ENCODE data around the gene GPR156. TPM values are rescaled to one million over a fixed set of nuclear protein-coding genes. Genes with fewer than 3 reads are reported as not detected.

GPR156 gene
- total RNA-seq, 2 donors from 2014 or later = 0.46 to 3.0 TPM

DNA sequence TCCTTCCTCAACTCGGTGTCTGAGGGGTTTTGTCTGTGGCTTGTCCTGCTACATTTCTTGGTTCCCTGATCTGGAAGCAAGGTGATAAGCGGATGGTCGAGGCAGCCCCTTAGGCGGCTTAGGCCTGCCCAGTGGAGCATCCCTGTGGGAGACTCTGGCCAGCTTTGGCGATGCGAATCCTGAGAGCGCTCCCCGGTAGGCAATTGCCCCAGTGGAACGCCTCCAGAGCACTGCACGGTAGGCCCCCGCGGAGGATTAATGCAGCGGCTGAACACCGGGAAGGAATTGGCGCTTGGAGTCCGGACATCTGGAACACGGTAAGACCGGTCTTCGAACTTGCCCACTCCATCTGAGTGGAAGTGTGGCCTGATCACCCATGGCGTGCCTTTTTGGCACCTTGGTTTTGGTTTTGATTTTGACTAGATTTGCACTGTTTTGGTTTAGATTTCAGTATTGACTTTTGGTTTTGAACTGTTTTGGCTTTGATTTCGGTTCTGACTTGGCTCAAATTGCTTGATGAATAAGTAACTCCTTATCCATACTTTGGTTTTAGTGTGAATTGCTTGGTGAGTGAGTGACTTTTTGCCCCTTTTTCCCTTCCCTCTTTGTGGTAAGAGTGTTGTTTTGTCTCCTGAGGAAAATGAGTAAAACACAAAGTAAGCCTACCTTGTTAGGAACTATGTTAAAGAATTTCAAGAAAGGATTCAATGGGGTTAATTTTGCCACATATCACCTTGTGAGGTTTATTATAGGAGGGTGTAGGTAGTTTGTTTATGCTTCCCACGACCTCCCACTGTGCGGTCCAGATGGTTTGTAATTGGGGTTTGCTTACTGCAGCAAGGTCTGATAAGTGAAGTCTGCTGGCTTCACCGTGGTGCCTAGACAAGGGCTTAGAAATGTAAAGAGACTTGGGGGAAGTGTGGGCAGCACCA lies 27.1 kb upstream of the GPR156 start:
- intact Hi-C loops (cut with DNase I) = no loop called here
- TF ChIP-seq, protein P1, sequence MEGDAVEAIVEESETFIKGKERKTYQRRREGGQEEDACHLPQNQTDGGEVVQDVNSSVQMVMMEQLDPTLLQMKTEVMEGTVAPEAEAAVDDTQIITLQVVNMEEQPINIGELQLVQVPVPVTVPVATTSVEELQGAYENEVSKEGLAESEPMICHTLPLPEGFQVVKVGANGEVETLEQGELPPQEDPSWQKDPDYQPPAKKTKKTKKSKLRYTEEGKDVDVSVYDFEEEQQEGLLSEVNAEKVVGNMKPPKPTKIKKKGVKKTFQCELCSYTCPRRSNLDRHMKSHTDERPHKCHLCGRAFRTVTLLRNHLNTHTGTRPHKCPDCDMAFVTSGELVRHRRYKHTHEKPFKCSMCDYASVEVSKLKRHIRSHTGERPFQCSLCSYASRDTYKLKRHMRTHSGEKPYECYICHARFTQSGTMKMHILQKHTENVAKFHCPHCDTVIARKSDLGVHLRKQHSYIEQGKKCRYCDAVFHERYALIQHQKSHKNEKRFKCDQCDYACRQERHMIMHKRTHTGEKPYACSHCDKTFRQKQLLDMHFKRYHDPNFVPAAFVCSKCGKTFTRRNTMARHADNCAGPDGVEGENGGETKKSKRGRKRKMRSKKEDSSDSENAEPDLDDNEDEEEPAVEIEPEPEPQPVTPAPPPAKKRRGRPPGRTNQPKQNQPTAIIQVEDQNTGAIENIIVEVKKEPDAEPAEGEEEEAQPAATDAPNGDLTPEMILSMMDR (IDR thresholded peaks at IDR 0.05) = no peak
- TF ChIP-seq POLR2A (IDR thresholded peaks at IDR 0.05) (no peak), POLR2AphosphoS5 (IDR thresholded peaks at IDR 0.05) (no peak)
- no peak for DNase-seq (ENCODE audit: low spot score)
- H3K27ac ChIP-seq = no peak overlapping the region
- H3K36me3 ChIP-seq = no peaks in the 10 kb centered on the region
- no peaks in the 10 kb centered on the region for H3K4me1 ChIP-seq (replicated peaks)
- no peaks in the 10 kb centered on the region for H3K27me3 ChIP-seq (replicated peaks; ENCODE audit: insufficient read depth)
- WGBS = 92% methylated on average over 24 of the region's 24 CpGs
- H3K9me3 ChIP-seq = no peaks in the 10 kb centered on the region
- no peak overlapping the region for H3K4me3 ChIP-seq

DNA sequence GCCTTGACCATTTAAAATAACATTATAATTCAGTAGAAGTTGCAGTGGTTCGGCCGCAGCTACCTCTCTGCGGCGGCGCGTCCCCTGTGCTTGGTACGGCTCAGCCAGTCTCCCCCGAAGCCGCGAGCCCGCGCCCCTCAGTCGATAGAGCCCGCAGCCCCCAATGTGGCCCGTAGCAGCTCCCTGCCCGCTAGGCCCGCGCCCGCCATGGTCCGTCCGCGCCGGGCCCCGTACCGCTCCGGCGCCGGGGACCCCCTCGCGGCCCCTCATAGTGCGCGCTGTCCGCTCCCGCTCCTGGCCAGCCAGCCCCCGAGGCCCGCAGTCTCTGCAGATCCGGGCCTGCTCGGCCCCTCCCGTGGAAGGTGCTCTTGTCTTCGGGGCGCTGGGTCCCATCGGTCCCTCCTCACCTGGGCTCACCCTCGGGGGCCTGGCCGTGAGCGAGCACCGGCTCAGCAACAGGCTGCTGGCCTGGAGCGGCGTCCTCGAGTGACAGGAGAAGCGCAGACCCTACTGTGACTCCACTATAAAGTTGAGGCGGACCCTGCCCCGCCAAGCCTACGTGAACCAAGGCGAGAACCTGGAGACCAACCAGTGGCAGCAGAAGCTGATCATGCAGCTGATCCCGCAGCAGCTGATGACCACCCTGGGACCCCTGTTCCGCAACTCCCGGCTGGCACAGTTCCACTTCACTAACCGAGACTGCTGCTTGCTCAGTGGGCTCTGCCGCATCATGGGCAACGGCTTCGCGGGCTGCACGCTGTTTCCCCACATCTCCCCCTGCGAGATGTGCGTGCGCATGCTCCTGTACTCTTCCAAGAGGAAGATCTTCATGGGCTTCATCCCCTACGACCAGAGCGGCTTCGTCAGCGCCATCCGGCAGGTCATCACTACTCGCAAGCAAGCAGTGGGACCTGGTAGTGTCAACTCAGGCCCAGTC lies 21.8 kb upstream of the GPR156 start:
- H3K27ac ChIP-seq = no peak overlapping the region
- H3K36me3 ChIP-seq = no peaks in the 10 kb centered on the region
- no peaks in the 10 kb centered on the region for H3K4me1 ChIP-seq (replicated peaks)
- no peak for DNase-seq (ENCODE audit: low spot score)
- 74% methylated on average over 72 of the region's 72 CpGs for WGBS
- H3K4me3 ChIP-seq = no peak overlapping the region
- intact Hi-C loops (cut with DNase I) = no loop called here
- no peaks in the 10 kb centered on the region for H3K9me3 ChIP-seq
- TF ChIP-seq POLR2AphosphoS5 (IDR thresholded peaks at IDR 0.05) = no peak
- TF ChIP-seq, protein P1 (IDR thresholded peaks at IDR 0.05) = no peak
- no peak for TF ChIP-seq POLR2A (IDR thresholded peaks at IDR 0.05)
- H3K27me3 ChIP-seq (replicated peaks; ENCODE audit: insufficient read depth) = no peaks in the 10 kb centered on the region

DNA sequence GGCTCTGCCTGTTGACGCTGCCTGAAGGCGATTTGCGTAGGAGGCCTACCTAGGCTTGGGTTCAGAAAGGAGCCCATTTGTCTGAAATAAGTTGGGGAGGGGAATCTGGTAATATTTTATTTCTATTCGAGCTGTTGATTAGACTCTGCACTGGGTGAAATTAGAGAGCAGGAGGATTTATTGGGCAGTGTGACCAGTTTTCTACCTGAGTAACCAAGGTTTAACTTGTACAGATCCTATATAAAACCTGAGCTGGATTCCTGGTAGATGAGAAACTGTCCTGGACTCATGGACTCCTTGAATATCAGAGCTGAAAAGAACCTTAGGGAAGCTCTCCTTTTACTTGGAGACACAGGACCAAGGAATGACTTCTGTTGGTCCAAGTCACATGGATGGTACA lies 19.6 kb upstream of the GPR156 start:
- no peak overlapping the region for H3K27ac ChIP-seq
- no peaks in the 10 kb centered on the region for H3K4me1 ChIP-seq (replicated peaks)
- no peaks in the 10 kb centered on the region for H3K27me3 ChIP-seq (replicated peaks; ENCODE audit: insufficient read depth)
- TF ChIP-seq POLR2AphosphoS5 (IDR thresholded peaks at IDR 0.05) (no peak), POLR2A (IDR thresholded peaks at IDR 0.05) (no peak)
- TF ChIP-seq, protein P1 (IDR thresholded peaks at IDR 0.05) = no peak
- H3K36me3 ChIP-seq = no peaks in the 10 kb centered on the region
- no peak for DNase-seq (ENCODE audit: low spot score)
- intact Hi-C loops (cut with DNase I) = no loop called here
- no peaks in the 10 kb centered on the region for H3K9me3 ChIP-seq
- WGBS = 59% methylated on average over 4 of the region's 4 CpGs
- no peak overlapping the region for H3K4me3 ChIP-seq

DNA sequence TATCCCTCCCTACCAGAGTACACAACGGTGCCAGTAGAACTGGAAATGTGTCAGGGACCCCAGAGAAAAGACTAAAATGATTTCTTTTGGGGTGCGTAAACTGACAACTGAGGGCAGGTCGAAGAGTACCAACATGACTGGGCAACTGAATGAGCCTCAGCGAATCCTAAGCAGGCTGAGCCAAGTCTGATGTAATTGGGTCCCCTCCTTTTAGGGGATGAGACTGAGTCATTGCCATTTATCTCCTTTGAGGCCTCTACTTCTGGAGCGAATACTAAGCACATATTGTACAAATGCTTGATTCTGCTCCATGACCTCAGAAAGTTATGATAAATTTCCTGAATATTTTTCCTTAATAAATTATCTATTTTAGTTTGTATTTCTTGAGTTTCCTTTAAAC lies 17.3 kb upstream of the GPR156 start:
- no peak for DNase-seq (ENCODE audit: low spot score)
- no peak overlapping the region for H3K27ac ChIP-seq
- no peak overlapping the region for H3K4me3 ChIP-seq
- H3K9me3 ChIP-seq = no peaks in the 10 kb centered on the region
- 73% methylated on average over 5 of the region's 5 CpGs for WGBS
- H3K36me3 ChIP-seq = no peaks in the 10 kb centered on the region
- TF ChIP-seq, protein P1 (IDR thresholded peaks at IDR 0.05) = no peak
- TF ChIP-seq POLR2A (IDR thresholded peaks at IDR 0.05) (no peak), POLR2AphosphoS5 (IDR thresholded peaks at IDR 0.05) (no peak)
- intact Hi-C loops (cut with DNase I) = no loop called here
- H3K27me3 ChIP-seq (replicated peaks; ENCODE audit: insufficient read depth) = no peaks in the 10 kb centered on the region
- H3K4me1 ChIP-seq (replicated peaks) = no peaks in the 10 kb centered on the region
